ENCODE results near the gene PPP2R3C.

- TF ChIP-seq POLR2A (IDR thresholded peaks at IDR 0.05; ENCODE audit: low read length) (peak; percentile 79), GATA1 (IDR thresholded peaks at IDR 0.05; ENCODE audit: low read depth, low read length) (no peak)
Measured at GRCh38 chr14:35045798-35046047, 76.1 kb downstream of the PPP2R3C start.

Data from erythroblast (primary cell).